Measurements from ENCODE around the gene GCDH.
"Not testable (repeated sequence)": the region's sequence is repeated elsewhere in the genome, so short reads cannot be mapped to it uniquely, and the experiment has no call there.

GCDH gene

GRCh38 chr19:12912571-12912970 lies 21.6 kb downstream of the GCDH start:
- no peak for TF ChIP-seq CTCF (IDR thresholded peaks at IDR 0.05; ENCODE audit: control insufficient read depth, insufficient read depth, low read depth, low read length, missing control alignments)
- no peak overlapping the region for H3K4me3 ChIP-seq (ENCODE audit: control insufficient read depth, low read depth, low read length)

GRCh38 chr19:12913011-12913561 lies 22.1 kb downstream of the GCDH start:
- no peak for DNase-seq (ENCODE audit: low read depth)

More at GRCh38 chr19:12912571-12912970, 21.6 kb downstream of the GCDH start:
- DNase-seq (ENCODE audit: low read depth): no peak

GRCh38 chr19:12913851-12914690 lies 23.1 kb downstream of the GCDH start:
- no peak for TF ChIP-seq CTCF (IDR thresholded peaks at IDR 0.05; ENCODE audit: control insufficient read depth, insufficient read depth, low read depth, low read length, missing control alignments)
- no peak overlapping the region for H3K4me3 ChIP-seq (ENCODE audit: control insufficient read depth, low read depth, low read length)
- no peak for DNase-seq (ENCODE audit: low read depth)

More at GRCh38 chr19:12913011-12913561, 22.1 kb downstream of the GCDH start:
- no peak overlapping the region for H3K4me3 ChIP-seq (ENCODE audit: control insufficient read depth, low read depth, low read length)
- no peak for TF ChIP-seq CTCF (IDR thresholded peaks at IDR 0.05; ENCODE audit: control insufficient read depth, insufficient read depth, low read depth, low read length, missing control alignments)

DNA sequence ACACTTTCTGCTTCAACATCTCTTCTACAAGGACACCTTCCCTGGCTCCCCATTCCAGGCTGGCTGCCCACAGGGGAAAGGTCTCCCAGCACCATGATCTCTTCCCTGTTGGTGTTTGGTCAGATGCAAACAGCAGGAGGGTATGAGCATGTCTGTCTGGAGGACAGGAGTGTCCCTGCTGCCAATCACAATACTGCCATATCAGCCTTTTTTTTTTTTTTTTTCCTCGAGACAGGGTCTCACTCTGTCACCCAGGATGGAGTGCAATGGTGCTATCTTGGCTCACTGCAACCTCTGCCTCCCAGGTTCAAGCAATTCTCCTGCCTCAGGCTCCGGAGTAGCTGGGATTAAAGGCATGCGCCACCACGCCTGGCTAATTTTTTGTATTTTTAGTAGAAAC lies 24.9 kb downstream of the GCDH start:
- H3K4me3 ChIP-seq (ENCODE audit: control insufficient read depth, low read depth, low read length); DNase-seq (ENCODE audit: low read depth): not testable (repeated sequence)

- H3K4me3 ChIP-seq (ENCODE audit: control insufficient read depth, low read depth, low read length): no peak overlapping the region
- no peak for DNase-seq (ENCODE audit: low read depth)
- TF ChIP-seq CTCF (IDR thresholded peaks at IDR 0.05; ENCODE audit: control insufficient read depth, insufficient read depth, low read depth, low read length, missing control alignments): no peak
Measured at GRCh38 chr19:12918253-12918652, 27.3 kb downstream of the GCDH start.

GRCh38 chr19:12921047-12921446 lies 30.1 kb downstream of the GCDH start:
- no peak for TF ChIP-seq CTCF (IDR thresholded peaks at IDR 0.05; ENCODE audit: control insufficient read depth, insufficient read depth, low read depth, low read length, missing control alignments)
- no peak for DNase-seq (ENCODE audit: low read depth)
- no peak overlapping the region for H3K4me3 ChIP-seq (ENCODE audit: control insufficient read depth, low read depth, low read length)

DNA sequence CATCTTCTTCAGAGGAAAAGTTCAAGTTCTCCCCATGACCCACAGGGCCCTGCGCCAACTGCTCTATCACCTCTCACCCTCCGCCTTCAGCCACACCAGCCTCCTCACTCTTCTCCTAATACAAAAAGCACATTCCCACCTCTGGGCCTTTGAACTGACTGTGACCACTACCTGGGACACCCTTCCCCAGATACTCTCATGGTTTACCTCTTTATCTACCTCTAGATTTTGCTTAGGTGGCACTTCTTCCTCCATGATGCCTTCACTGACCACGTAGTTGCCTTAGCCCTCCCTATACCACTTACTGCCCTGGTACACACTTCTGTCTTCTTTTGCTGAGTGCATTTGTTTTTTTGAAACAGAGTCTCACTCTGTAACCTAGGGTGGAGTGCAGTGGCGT lies 32.0 kb downstream of the GCDH start:
- no peak for TF ChIP-seq CTCF (IDR thresholded peaks at IDR 0.05; ENCODE audit: control insufficient read depth, insufficient read depth, low read depth, low read length, missing control alignments)
- no peak overlapping the region for H3K4me3 ChIP-seq (ENCODE audit: control insufficient read depth, low read depth, low read length)
- DNase-seq (ENCODE audit: low read depth): no peak
